Measurements from ENCODE around the gene TRIML1. TPM values are rescaled to one million over a fixed set of nuclear protein-coding genes. Genes with fewer than 3 reads are reported as not detected.

The TRIML1 gene
- total RNA-seq = not detected
- not detected for polyA plus RNA-seq
- long read RNA-seq, donor 1 = 0 reads
- long read RNA-seq, donor 2 = 0 reads
- long read RNA-seq, donor 3 = 0 reads
- long read RNA-seq, donor 4 = 0 reads
- long read RNA-seq, donor 5 = 0 reads
- long read RNA-seq, donor 6 = 0 reads
- long read RNA-seq, donor 7 = 0 reads
- long read RNA-seq, donor 8 = 0 reads
- long read RNA-seq, donor 9 = 0 reads
- long read RNA-seq, donor 10 = 0 reads

- Histone ChIP-seq H3K27me3 (no peaks in the 10 kb centered on the region), H3K4me1 (replicated peaks in 1 of 2) (no peaks in the 10 kb centered on the region), H3K9me3 (replicated peaks in 1 of 3) (no peaks in the 10 kb centered on the region), H3K27ac (no peak within 1 kb of the TSS), H3K36me3 (replicated peaks in 1 of 2) (no peaks in the 10 kb centered on the region), H3K4me3 (no peak within 1 kb of the TSS)
- no peak for DNase-seq
- WGBS, 4 donors = 65 to 97% (median 92%) methylated on average over 3 of the region's 3 CpGs
- intact Hi-C loops (cut with DNase I) = no loop called here
- no peak for TF ChIP-seq CTCF (IDR thresholded peaks at IDR 0.05)
- TF ChIP-seq POLR2A (IDR thresholded peaks at IDR 0.05) = no peak
Measured at GRCh38 chr4:188139141-188139540, at the start of gene TRIML1. Gene TRIML1, plus strand, starts transcription at chr4:188139441. Its CDS starts 118 bp downstream, at chr4:188139559.

- Histone ChIP-seq H3K4me3 (no peak overlapping the region), H3K9me3 (replicated peaks in 1 of 3) (no peaks in the 10 kb centered on the region), H3K4me1 (replicated peaks in 1 of 2) (no peaks in the 10 kb centered on the region), H3K27me3 (no peaks in the 10 kb centered on the region), H3K27ac (no peak overlapping the region), H3K36me3 (replicated peaks in 1 of 2) (no peaks in the 10 kb centered on the region)
- intact Hi-C loops (cut with DNase I) = no loop called here
- no peak for DNase-seq
- WGBS, 4 donors = 89 to 93% (median 91%) methylated on average over 3 of the region's 3 CpGs
- no peak for TF ChIP-seq POLR2A (IDR thresholded peaks at IDR 0.05)
- no peak for TF ChIP-seq CTCF (IDR thresholded peaks at IDR 0.05)
Measured at GRCh38 chr4:188092824-188093223, 46.4 kb upstream of the TRIML1 start.

GRCh38 chr4:188106454-188106853, 32.8 kb upstream of the TRIML1 start:
- Histone ChIP-seq H3K36me3 (replicated peaks in 1 of 2) (no peaks in the 10 kb centered on the region), H3K27me3 (no peaks in the 10 kb centered on the region), H3K9me3 (replicated peaks in 1 of 3) (no peaks in the 10 kb centered on the region), H3K4me3 (no peak overlapping the region), H3K27ac (no peak overlapping the region), H3K4me1 (replicated peaks in 1 of 2) (no peaks in the 10 kb centered on the region)
- TF ChIP-seq POLR2A (IDR thresholded peaks at IDR 0.05) (no peak), CTCF (IDR thresholded peaks at IDR 0.05) (no peak)
- intact Hi-C loops (cut with DNase I) = no loop called here
- WGBS, 4 donors = 96 to 97% (median 96%) methylated on average over 32 to 40 of the region's 40 CpGs
- no peak for DNase-seq

- Histone ChIP-seq H3K4me1 (replicated peaks in 1 of 2) (no peaks in the 10 kb centered on the region), H3K27ac (no peak overlapping the region), H3K36me3 (replicated peaks in 1 of 2) (no peaks in the 10 kb centered on the region), H3K9me3 (replicated peaks in 1 of 3) (no peaks in the 10 kb centered on the region), H3K27me3 (no peaks in the 10 kb centered on the region), H3K4me3 (no peak overlapping the region)
- DNase-seq = no peak
- intact Hi-C loops (cut with DNase I) = no loop called here
- 63 to 68% (median 66%) methylated on average over 10 of the region's 10 CpGs for WGBS, 4 donors
- no peak for TF ChIP-seq CTCF (IDR thresholded peaks at IDR 0.05)
- no peak for TF ChIP-seq POLR2A (IDR thresholded peaks at IDR 0.05)
Measured at GRCh38 chr4:188107931-188108843, 31.1 kb upstream of the TRIML1 start.

Measured in adrenal gland (tissue), 19 donors.